Ovary (tissue), 3 donors: ENCODE measurements around the gene NFIB.

Source experiments
- EP300 ChIP-seq: sonication (generic); formaldehyde crosslinking; IDR thresholded peaks from one replicate; pipeline ENCODE4 v1.6.1; 2017; ENCODE audit warnings: antibody characterized with exemption
- POLR2A ChIP-seq: fragments of 450-650 bp; IDR thresholded peaks from one replicate; pipeline ENCODE4 v1.6.1; 2017; ENCODE audit warnings: antibody characterized with exemption, mild to moderate bottlenecking, moderate library complexity
- TF ChIP-seq, protein P1 (sequence below), 3 donors: fragments of 450-650 bp in 2 of 3; fragments of 200-600 bp in 1 of 3; IDR thresholded peaks; one replicate each; pipeline versions ENCODE4 v1.5.1 to v1.8.0; 2016 to 2022; ENCODE audit warnings: antibody characterized with exemption in 3 of 3, mild to moderate bottlenecking in 1 of 3
- donor health status: DM: no; HTN: no; CAD: no.

DNA sequence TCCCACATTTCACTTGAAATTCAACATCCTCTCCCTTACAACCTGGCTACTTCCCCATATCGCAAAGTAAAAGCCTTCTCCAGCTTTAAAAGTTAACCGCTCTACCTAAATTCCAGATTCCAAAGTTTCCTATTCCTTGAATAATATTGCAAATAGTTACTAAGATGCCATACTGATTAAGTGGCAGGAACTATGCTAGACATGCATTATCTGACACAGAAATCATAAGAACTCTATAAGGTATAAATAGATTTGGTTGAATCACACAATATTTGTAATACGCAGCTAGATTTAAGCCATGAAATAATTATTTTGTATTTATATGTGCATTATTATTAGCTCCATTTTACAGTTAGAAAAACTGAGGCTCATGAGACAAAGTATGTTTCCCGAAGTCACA is 92.8 kb downstream of the NFIB start:
- TF ChIP-seq, protein P1, sequence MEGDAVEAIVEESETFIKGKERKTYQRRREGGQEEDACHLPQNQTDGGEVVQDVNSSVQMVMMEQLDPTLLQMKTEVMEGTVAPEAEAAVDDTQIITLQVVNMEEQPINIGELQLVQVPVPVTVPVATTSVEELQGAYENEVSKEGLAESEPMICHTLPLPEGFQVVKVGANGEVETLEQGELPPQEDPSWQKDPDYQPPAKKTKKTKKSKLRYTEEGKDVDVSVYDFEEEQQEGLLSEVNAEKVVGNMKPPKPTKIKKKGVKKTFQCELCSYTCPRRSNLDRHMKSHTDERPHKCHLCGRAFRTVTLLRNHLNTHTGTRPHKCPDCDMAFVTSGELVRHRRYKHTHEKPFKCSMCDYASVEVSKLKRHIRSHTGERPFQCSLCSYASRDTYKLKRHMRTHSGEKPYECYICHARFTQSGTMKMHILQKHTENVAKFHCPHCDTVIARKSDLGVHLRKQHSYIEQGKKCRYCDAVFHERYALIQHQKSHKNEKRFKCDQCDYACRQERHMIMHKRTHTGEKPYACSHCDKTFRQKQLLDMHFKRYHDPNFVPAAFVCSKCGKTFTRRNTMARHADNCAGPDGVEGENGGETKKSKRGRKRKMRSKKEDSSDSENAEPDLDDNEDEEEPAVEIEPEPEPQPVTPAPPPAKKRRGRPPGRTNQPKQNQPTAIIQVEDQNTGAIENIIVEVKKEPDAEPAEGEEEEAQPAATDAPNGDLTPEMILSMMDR (IDR thresholded peaks at IDR 0.05): no peak
- TF ChIP-seq EP300 (no peak), POLR2A (no peak)
